Astrocyte of the cerebellum (primary cell): ENCODE data around the gene GRID2.

Source experiments
- DNase-seq: peaks from one replicate; pipeline ENCODE4 v3.0.0-alpha.2; 2011; ENCODE audit warnings: low read depth
- H3K4me3 ChIP-seq: 2 replicates; pipeline ENCODE4 v1.5.1; 2011; ENCODE audit warnings: mild to moderate bottlenecking, low read depth, low read length, moderate library complexity
- CTCF ChIP-seq: IDR thresholded peaks from 2 replicates; pipeline ENCODE4 v1.5.1; 2012; ENCODE audit warnings: low read length, low read depth, moderate library complexity, mild to moderate bottlenecking; ENCODE audit errors: missing control alignments
- in situ Hi-C: cut with HindIII; loops from 2 replicates; pipeline ENCODE4 v1.10.0; 2017; ENCODE audit warnings: low sequenced_read_pairs

Gene GRID2

DNA sequence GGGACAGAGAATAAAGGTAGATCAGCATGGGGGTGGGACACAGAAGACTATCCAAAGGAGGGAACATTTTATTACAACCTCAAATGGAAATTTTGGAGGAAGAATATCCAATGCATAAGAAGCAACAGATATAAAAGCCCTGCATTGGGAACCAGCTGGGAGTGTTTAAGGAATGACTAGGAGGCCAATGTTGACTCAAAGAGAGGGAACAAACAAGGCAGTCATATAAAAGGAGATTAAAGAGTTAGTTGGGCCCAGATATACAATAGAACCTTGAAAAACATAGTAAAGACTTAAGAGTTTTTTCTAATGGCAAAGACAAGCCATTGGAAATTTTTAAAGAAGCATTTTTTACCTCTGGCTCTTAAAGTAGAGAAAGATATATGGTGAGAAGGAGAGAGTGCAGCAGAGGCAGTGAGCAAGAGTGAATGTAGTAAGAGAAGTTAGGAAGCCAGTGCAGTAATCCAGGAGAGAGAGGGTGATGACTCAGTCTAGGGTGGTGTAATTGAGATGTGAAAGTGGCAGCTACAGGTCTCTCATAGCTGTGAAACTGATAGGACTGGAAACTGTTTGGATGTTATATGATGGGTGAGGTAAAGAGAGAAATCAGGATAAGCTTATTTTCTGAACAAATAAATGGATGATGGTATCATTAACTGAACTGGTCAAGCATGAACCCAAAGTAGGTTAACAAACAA lies 1342.6 kb downstream of the GRID2 start:
- no peak overlapping the region for H3K4me3 ChIP-seq
- TF ChIP-seq CTCF, result no peak
- no peak for DNase-seq
- in situ Hi-C loops, result loop anchor here (5.0 kb wide), 1 partner anchor 79 kb away; no protein-coding TSS in a partner anchor

GRCh38 chr4:93648258-93648657 lies 1344.5 kb downstream of the GRID2 start:
- no peak for DNase-seq
- no peak for TF ChIP-seq CTCF
- no peak overlapping the region for H3K4me3 ChIP-seq
- in situ Hi-C loops, result loop anchor here (5.0 kb wide), 1 partner anchor 81 kb away; no protein-coding TSS in a partner anchor

DNA sequence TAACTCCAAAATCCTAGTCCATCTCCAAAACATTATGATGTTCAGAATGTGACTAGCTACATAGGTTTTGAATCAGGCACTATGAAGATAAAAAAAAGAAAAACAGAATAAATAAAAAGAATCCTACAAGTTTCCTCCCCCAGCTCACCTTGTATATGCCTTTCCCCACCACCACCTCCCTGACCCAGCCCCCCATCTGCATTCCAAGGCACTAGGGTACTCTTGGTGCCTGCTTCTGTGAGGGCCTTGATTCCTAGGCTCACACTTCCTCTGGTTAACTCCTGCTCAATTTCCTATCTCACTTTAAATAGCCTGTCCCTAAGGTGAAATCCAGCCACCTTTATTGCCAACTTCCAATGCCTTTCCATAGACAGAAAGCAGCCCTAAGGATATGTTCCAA lies 1346.1 kb downstream of the GRID2 start:
- no peak overlapping the region for H3K4me3 ChIP-seq
- no peak for DNase-seq
- TF ChIP-seq CTCF, result no peak
- in situ Hi-C loops, result loop anchor here (5.0 kb wide), 1 partner anchor 83 kb away; no protein-coding TSS in a partner anchor

DNA sequence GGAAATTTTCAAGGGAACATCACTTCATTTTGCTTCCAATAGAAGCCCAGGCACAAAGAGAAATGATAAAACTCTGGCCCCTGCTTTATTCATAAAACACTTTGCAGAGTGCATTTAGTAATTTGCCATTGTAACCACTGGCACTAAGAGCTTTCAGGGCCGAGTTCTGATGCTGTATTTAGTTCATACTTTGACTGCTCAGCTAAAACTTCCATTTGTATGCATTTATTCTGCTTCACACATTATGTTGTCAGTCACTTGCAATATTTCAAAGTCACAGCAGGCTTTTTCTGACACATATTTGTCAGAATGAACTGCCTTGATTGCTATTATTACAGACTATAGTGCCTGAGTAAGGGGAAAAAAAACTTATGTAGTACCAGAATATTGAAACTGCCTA lies 1350.4 kb downstream of the GRID2 start:
- no peak for DNase-seq
- in situ Hi-C loops, result no loop called here
- no peak overlapping the region for H3K4me3 ChIP-seq
- no peak for TF ChIP-seq CTCF

DNA sequence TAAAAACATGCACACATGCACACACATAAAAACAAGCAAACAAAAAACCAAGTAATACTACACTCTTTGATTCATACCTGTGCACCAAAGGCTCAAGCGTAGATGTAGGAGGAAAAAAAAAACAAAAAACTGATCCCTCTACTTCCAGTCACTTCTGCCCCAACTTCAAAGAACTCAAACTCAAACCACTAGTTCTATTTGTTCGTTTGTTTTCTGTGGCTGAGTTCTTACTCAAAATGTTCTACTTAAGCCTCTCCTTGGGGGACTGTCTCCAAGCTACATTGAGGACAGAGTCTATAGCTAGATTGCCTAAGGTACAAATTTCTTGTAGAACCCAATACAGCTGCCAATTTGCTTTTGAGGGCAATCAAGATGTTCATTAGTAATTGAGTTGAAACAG lies 1353.8 kb downstream of the GRID2 start:
- TF ChIP-seq CTCF, result no peak
- H3K4me3 ChIP-seq, result no peak overlapping the region
- in situ Hi-C loops, result no loop called here
- DNase-seq, result no peak

GRCh38 chr4:93658443-93658842 lies 1354.7 kb downstream of the GRID2 start:
- DNase-seq, result no peak
- in situ Hi-C loops, result no loop called here
- no peak for TF ChIP-seq CTCF
- no peak overlapping the region for H3K4me3 ChIP-seq
